GM18505 (cell line): ENCODE results near the gene STIM2.
A peak's percentile ranks its signal among the peaks of the same experiment; 100 is the strongest.

Experiments
- ATAC-seq: cut with Tn5 transposase; IDR thresholded peaks from one replicate; pipeline ENCODE4 v1.9.1; 2021; ENCODE audit not compliant: unreplicated experiment
- POLR2A ChIP-seq: IDR thresholded peaks from 4 replicates; pipeline ENCODE4 v1.6.1; 2011; ENCODE audit warnings: borderline replicate concordance; ENCODE audit not compliant: insufficient read depth, insufficient read length; ENCODE audit errors: extremely low read depth

The STIM2 gene

GRCh38 chr4:26866781-26867180 is 6.1 kb downstream of the STIM2 start:
- TF ChIP-seq POLR2A = no peak

GRCh38 chr4:26867914-26868684 is 7.5 kb downstream of the STIM2 start:
- no peak for ATAC-seq
- TF ChIP-seq POLR2A = no peak

More at GRCh38 chr4:26866781-26867180, 6.1 kb downstream of the STIM2 start:
- ATAC-seq = no peak

- no peak for ATAC-seq
- no peak for TF ChIP-seq POLR2A
Observed at GRCh38 chr4:26870576-26871262, 10.1 kb downstream of the STIM2 start.

GRCh38 chr4:26871611-26872010 is 11.0 kb downstream of the STIM2 start:
- no peak for TF ChIP-seq POLR2A
- no peak for ATAC-seq

GRCh38 chr4:26873391-26874026 is 12.9 kb downstream of the STIM2 start:
- peak; percentile 76 for ATAC-seq
- TF ChIP-seq POLR2A = no peak

- TF ChIP-seq POLR2A = no peak
- no peak for ATAC-seq
Observed at GRCh38 chr4:26874110-26874509, 13.5 kb downstream of the STIM2 start.

- TF ChIP-seq POLR2A = no peak
- ATAC-seq = no peak
Observed at GRCh38 chr4:26877406-26877805, 16.8 kb downstream of the STIM2 start.

- no peak for ATAC-seq
Observed at GRCh38 chr4:26877961-26878360, 17.3 kb downstream of the STIM2 start.

GRCh38 chr4:26878794-26879391 is 18.3 kb downstream of the STIM2 start:
- no peak for TF ChIP-seq POLR2A
- no peak for ATAC-seq

More at GRCh38 chr4:26877961-26878360, 17.3 kb downstream of the STIM2 start:
- no peak for TF ChIP-seq POLR2A

- no peak for ATAC-seq
Observed at GRCh38 chr4:26879805-26880204, 19.2 kb downstream of the STIM2 start.

GRCh38 chr4:26884026-26884425 is 23.4 kb downstream of the STIM2 start:
- no peak for TF ChIP-seq POLR2A
- no peak for ATAC-seq

More at GRCh38 chr4:26879805-26880204, 19.2 kb downstream of the STIM2 start:
- no peak for TF ChIP-seq POLR2A

- ATAC-seq = peak; percentile 58
- TF ChIP-seq POLR2A = peak; percentile 29
Observed at GRCh38 chr4:26884486-26884988, 23.9 kb downstream of the STIM2 start.

- ATAC-seq = peak; percentile 80
- TF ChIP-seq POLR2A = peak; percentile 32
Observed at GRCh38 chr4:26885912-26886274, 25.3 kb downstream of the STIM2 start.
